ENCODE data around the gene C1QTNF9. TPM values are rescaled to one million over a fixed set of nuclear protein-coding genes. Genes with fewer than 3 reads are reported as not detected.
A peak's percentile ranks its signal among the peaks of the same experiment; 100 is the strongest.
"Not testable (repeated sequence)": the region's sequence is repeated elsewhere in the genome, so short reads cannot be mapped to it uniquely, and the experiment has no call there.

The C1QTNF9 gene
- total RNA-seq (2021) (not detected in 3 replicates), Bru-seq, nascent RNA (percentile 28 among the genes with signal in this experiment)
- long read RNA-seq, experiment 1: 0 reads
- long read RNA-seq, experiment 2: 0 reads
- long read RNA-seq, experiment 3: 0 reads

GRCh38 chr13:24309300-24309699 lies at the start of gene C1QTNF9:
TSS of gene C1QTNF9 (plus strand) at chr13:24309580. CDS start at chr13:24316004, 6,424 bp downstream.
- Mint-ChIP-seq H3K27ac (0 out of 2 replicates have a peak within 1 kb of the TSS, but pooled peaks have one; percentile 19), H3K4me1 (peaks cover 10% of the 10 kb centered on the region)
- POLR2A ChIA-PET: interaction anchor here (0.6 kb wide), 1 partner anchor 427 kb away, joined by 4 read pairs; no protein-coding TSS in a partner anchor
- H3K9me3 Mint-ChIP-seq; DNase-seq (ENCODE audit: low spot score); H3K27me3 Mint-ChIP-seq (ENCODE audit: low read depth); H3K4me3 Mint-ChIP-seq; ATAC-seq; CTCF ChIA-PET; H3K36me3 Mint-ChIP-seq: not testable (repeated sequence)

DNA sequence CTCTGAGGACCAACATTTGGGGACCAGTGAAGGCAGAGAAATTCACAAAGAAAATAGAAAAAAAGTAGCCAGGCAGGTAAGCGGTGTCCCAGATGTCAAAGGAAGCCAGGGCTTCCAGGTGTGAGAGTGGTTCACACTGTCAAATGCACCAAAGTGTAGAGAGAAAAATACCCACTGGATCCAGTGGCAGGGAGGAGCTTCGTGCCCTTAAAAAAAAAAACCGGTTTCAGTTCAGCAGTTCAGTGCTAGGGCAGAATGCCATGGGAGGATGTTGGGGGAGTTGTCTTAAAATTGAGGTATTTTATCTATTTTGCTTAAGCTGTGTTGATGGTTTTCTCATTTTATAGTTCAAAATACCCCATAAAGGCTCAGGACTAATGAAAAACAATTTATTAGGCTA lies 47.8 kb upstream of the C1QTNF9 start:
- CTCF ChIA-PET: interaction anchor here (1.7 kb wide), 1 partner anchor 33 kb away, joined by 4 read pairs; no protein-coding TSS in a partner anchor
- no peak for TF ChIP-seq IRF2 (CRISPR knock-in tag; IDR thresholded peaks at IDR 0.05; ENCODE audit: borderline replicate concordance, low read depth)
- TF ChIP-seq, protein P1, sequence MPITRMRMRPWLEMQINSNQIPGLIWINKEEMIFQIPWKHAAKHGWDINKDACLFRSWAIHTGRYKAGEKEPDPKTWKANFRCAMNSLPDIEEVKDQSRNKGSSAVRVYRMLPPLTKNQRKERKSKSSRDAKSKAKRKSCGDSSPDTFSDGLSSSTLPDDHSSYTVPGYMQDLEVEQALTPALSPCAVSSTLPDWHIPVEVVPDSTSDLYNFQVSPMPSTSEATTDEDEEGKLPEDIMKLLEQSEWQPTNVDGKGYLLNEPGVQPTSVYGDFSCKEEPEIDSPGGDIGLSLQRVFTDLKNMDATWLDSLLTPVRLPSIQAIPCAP (CRISPR knock-in tag; IDR thresholded peaks at IDR 0.05): no peak
- TF ChIP-seq NR3C1 (CRISPR knock-in tag; conservative IDR thresholded peaks at IDR 0.05; ENCODE audit: low read depth): no peak
- no peak for TF ChIP-seq PREB (CRISPR knock-in tag; IDR thresholded peaks at IDR 0.05; ENCODE audit: borderline replicate concordance)
- no peak for TF ChIP-seq CTCF (IDR thresholded peaks at IDR 0.05)
- no peak for TF ChIP-seq SMAD4 (CRISPR knock-in tag; IDR thresholded peaks at IDR 0.05)
- Mint-ChIP-seq H3K9me3 (no peaks in the 10 kb centered on the region), H3K27ac (no peak overlapping the region), H3K27me3 (ENCODE audit: low read depth) (no peaks in the 10 kb centered on the region), H3K36me3 (0 out of 2 replicates have a peak, but pooled peaks cover 4% of the 10 kb centered on the region), H3K4me3 (no peak overlapping the region), H3K4me1 (no peaks in the 10 kb centered on the region)
- ATAC-seq: no peak
- DNase-seq (ENCODE audit: low spot score): no peak
- POLR2A ChIA-PET: no interaction called here

- ChIA-PET POLR2A (no interaction called here), CTCF (interaction anchor here (1.1 kb wide), 1 partner anchor 35 kb away, joined by 3 read pairs; no protein-coding TSS in a partner anchor)
- Mint-ChIP-seq H3K4me1 (peaks cover 4% of the 10 kb centered on the region; the same call in 1 of the 2 replicates), H3K36me3 (no peaks in the 10 kb centered on the region), H3K9me3 (no peaks in the 10 kb centered on the region), H3K27ac (no peak overlapping the region), H3K27me3 (ENCODE audit: low read depth) (no peaks in the 10 kb centered on the region), H3K4me3 (no peak overlapping the region)
- ATAC-seq (no peak), DNase-seq (ENCODE audit: low spot score) (no peak)
- TF ChIP-seq PRDM15 (CRISPR knock-in tag; IDR thresholded peaks at IDR 0.05) (no peak), NR1H2 (CRISPR knock-in tag; IDR thresholded peaks at IDR 0.05) (no peak), ZNF232 (CRISPR knock-in tag; IDR thresholded peaks at IDR 0.05) (no peak), OVOL2 (CRISPR knock-in tag; IDR thresholded peaks at IDR 0.05; ENCODE audit: borderline replicate concordance) (no peak), ETV6 (CRISPR knock-in tag; IDR thresholded peaks at IDR 0.05) (no peak), USF1 (CRISPR knock-in tag; IDR thresholded peaks at IDR 0.05) (no peak), ATF1 (CRISPR knock-in tag; IDR thresholded peaks at IDR 0.05) (no peak), GABPB1 (CRISPR knock-in tag; IDR thresholded peaks at IDR 0.05) (no peak)
- TF ChIP-seq, protein P2, sequence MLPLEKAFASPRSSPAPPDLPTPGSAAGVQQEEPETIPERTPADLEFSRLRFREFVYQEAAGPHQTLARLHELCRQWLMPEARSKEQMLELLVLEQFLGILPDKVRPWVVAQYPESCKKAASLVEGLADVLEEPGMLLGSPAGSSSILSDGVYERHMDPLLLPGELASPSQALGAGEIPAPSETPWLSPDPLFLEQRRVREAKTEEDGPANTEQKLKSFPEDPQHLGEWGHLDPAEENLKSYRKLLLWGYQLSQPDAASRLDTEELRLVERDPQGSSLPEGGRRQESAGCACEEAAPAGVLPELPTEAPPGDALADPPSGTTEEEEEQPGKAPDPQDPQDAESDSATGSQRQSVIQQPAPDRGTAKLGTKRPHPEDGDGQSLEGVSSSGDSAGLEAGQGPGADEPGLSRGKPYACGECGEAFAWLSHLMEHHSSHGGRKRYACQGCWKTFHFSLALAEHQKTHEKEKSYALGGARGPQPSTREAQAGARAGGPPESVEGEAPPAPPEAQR (CRISPR knock-in tag; IDR thresholded peaks at IDR 0.05): no peak
- TF ChIP-seq, protein P3, sequence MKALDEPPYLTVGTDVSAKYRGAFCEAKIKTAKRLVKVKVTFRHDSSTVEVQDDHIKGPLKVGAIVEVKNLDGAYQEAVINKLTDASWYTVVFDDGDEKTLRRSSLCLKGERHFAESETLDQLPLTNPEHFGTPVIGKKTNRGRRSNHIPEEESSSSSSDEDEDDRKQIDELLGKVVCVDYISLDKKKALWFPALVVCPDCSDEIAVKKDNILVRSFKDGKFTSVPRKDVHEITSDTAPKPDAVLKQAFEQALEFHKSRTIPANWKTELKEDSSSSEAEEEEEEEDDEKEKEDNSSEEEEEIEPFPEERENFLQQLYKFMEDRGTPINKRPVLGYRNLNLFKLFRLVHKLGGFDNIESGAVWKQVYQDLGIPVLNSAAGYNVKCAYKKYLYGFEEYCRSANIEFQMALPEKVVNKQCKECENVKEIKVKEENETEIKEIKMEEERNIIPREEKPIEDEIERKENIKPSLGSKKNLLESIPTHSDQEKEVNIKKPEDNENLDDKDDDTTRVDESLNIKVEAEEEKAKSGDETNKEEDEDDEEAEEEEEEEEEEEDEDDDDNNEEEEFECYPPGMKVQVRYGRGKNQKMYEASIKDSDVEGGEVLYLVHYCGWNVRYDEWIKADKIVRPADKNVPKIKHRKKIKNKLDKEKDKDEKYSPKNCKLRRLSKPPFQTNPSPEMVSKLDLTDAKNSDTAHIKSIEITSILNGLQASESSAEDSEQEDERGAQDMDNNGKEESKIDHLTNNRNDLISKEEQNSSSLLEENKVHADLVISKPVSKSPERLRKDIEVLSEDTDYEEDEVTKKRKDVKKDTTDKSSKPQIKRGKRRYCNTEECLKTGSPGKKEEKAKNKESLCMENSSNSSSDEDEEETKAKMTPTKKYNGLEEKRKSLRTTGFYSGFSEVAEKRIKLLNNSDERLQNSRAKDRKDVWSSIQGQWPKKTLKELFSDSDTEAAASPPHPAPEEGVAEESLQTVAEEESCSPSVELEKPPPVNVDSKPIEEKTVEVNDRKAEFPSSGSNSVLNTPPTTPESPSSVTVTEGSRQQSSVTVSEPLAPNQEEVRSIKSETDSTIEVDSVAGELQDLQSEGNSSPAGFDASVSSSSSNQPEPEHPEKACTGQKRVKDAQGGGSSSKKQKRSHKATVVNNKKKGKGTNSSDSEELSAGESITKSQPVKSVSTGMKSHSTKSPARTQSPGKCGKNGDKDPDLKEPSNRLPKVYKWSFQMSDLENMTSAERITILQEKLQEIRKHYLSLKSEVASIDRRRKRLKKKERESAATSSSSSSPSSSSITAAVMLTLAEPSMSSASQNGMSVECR (CRISPR knock-in tag; IDR thresholded peaks at IDR 0.05; ENCODE audit: borderline replicate concordance): no peak
Observed at GRCh38 chr13:24263632-24264031, 45.7 kb upstream of the C1QTNF9 start.

Data from WTC11 (cell line).